Endothelial cell of umbilical vein (primary cell): ENCODE results near the gene OR10C1.

Experiments
- CTCF ChIP-seq, 2 donors: IDR thresholded peaks; 1 replicate in 1 of 2; 2 replicates in 1 of 2; pipeline ENCODE4 v1.5.1; 2011; ENCODE audit warnings: low read length in 2 of 2, mild to moderate bottlenecking in 2 of 2, moderate library complexity in 2 of 2, control low read depth in 1 of 2, inconsistent platforms in 1 of 2, low read depth in 1 of 2; ENCODE audit not compliant: insufficient read depth in 1 of 2; ENCODE audit errors: extremely low read depth in 1 of 2
- EZH2 ChIP-seq: IDR thresholded peaks from 2 replicates; pipeline ENCODE4 v1.6.1; 2012; ENCODE audit warnings: borderline replicate concordance, low read depth, mild to moderate bottlenecking, moderate library complexity, low read length, inconsistent platforms; ENCODE audit not compliant: severe bottlenecking
- MAX ChIP-seq: IDR thresholded peaks from 2 replicates; pipeline ENCODE4 v1.6.1; 2011; ENCODE audit not compliant: insufficient read depth, insufficient read length
- POLR2A ChIP-seq: IDR thresholded peaks from 2 replicates; pipeline ENCODE4 v1.6.1; 2012; ENCODE audit warnings: low read depth, mild to moderate bottlenecking, control low read depth, low read length
- POLR2AphosphoS5 ChIP-seq: IDR thresholded peaks from 2 replicates; pipeline ENCODE4 v1.6.1; 2012; ENCODE audit warnings: low read depth, mild to moderate bottlenecking, control low read depth, low read length, moderate library complexity; ENCODE audit not compliant: insufficient read depth

GRCh38 chr6:29486577-29486976, 47.5 kb downstream of the OR10C1 start:
- TF ChIP-seq EZH2 (no peak), CTCF (IDR thresholded peaks at IDR 0.05; ENCODE audit: extremely low read depth in 1 of 2, insufficient read depth in 1 of 2, low read depth in 1 of 2, low read length in 2 of 2) (no peak), POLR2AphosphoS5 (no peak), POLR2A (no peak), MAX (no peak)
